IMR-90 (cell line): Measurements from ENCODE around the gene CCDC88C.
"Not testable (repeated sequence)": the region's sequence is repeated elsewhere in the genome, so short reads cannot be mapped to it uniquely, and the experiment has no call there.

Experiments
- BHLHE40 ChIP-seq: fragments of 150-350 bp; IDR thresholded peaks from 2 replicates; pipeline ENCODE4 v1.6.1; 2016; ENCODE audit warnings: mild to moderate bottlenecking, low read depth, low read length
- CEBPB ChIP-seq: IDR thresholded peaks from 2 replicates; pipeline ENCODE4 v1.6.1; 2012; ENCODE audit warnings: low read depth, low read length, improper control_type of control experiment
- ELK1 ChIP-seq: fragments of 150-350 bp; IDR thresholded peaks from 2 replicates; pipeline ENCODE4 v1.6.1; 2016; ENCODE audit warnings: low read depth, mild to moderate bottlenecking, low read length, moderate library complexity, borderline replicate concordance
- MAFK ChIP-seq: IDR thresholded peaks from 2 replicates; pipeline ENCODE4 v1.6.1; 2012; ENCODE audit warnings: low read depth, low read length, improper control_type of control experiment
- MAZ ChIP-seq: IDR thresholded peaks from 2 replicates; pipeline ENCODE4 v1.6.1; 2012; ENCODE audit warnings: low read depth, mild to moderate bottlenecking, low read length, improper control_type of control experiment, moderate library complexity, borderline replicate concordance
- MXI1 ChIP-seq: IDR thresholded peaks from 2 replicates; pipeline ENCODE4 v1.6.1; 2012; ENCODE audit warnings: low read depth, mild to moderate bottlenecking, low read length, moderate library complexity, borderline replicate concordance
- NFE2L2 ChIP-seq: fragments of 150-350 bp; IDR thresholded peaks from 2 replicates; pipeline ENCODE4 v1.6.1; 2016; ENCODE audit warnings: low read depth, mild to moderate bottlenecking, low read length
- POLR2A ChIP-seq: IDR thresholded peaks from 2 replicates; pipeline ENCODE4 v1.6.1; 2012; ENCODE audit warnings: mild to moderate bottlenecking, low read depth, low read length
- RAD21 ChIP-seq: IDR thresholded peaks from 2 replicates; pipeline ENCODE4 v1.6.1; 2012; ENCODE audit warnings: low read length, improper control_type of control experiment
- RFX5 ChIP-seq: IDR thresholded peaks from 2 replicates; pipeline ENCODE4 v1.8.0; 2012; ENCODE audit warnings: low read depth, mild to moderate bottlenecking, low read length, moderate library complexity
- USF2 ChIP-seq: fragments of 150-350 bp; IDR thresholded peaks from 2 replicates; pipeline ENCODE4 v1.6.1; 2017; ENCODE audit warnings: mild to moderate bottlenecking, antibody characterized with exemption, low read length, low read depth
- TF ChIP-seq, protein P1 (sequence below): conservative IDR thresholded peaks from 2 replicates; pipeline ENCODE4 v1.5.1; 2012; ENCODE audit warnings: mild to moderate bottlenecking, low read depth, low read length, improper control_type of control experiment

DNA sequence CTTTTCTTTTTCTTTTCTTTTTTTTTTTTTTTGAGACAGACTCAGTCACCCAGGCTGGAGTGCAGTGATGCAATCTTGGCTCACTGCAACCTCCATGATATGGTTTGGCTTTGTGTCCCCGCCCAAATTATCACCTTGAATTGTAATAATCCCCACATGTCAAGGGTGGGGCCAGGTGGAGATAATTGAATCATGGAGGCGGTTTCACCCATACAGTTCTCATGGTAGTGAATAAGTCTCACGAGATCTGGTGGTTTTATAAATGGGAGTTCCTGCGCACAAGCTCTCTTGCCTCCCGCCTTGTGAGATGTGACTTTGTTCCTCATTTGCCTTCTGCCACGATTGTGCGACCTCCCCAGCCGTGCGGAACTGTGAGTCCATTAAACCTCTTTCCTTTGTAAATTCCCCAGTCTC, 7.9 kb upstream of the CCDC88C start:
- TF ChIP-seq, protein P1, sequence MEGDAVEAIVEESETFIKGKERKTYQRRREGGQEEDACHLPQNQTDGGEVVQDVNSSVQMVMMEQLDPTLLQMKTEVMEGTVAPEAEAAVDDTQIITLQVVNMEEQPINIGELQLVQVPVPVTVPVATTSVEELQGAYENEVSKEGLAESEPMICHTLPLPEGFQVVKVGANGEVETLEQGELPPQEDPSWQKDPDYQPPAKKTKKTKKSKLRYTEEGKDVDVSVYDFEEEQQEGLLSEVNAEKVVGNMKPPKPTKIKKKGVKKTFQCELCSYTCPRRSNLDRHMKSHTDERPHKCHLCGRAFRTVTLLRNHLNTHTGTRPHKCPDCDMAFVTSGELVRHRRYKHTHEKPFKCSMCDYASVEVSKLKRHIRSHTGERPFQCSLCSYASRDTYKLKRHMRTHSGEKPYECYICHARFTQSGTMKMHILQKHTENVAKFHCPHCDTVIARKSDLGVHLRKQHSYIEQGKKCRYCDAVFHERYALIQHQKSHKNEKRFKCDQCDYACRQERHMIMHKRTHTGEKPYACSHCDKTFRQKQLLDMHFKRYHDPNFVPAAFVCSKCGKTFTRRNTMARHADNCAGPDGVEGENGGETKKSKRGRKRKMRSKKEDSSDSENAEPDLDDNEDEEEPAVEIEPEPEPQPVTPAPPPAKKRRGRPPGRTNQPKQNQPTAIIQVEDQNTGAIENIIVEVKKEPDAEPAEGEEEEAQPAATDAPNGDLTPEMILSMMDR: not testable (repeated sequence)
- not testable (repeated sequence) for TF ChIP-seq POLR2A, RAD21, CEBPB, NFE2L2, RFX5, MAFK, BHLHE40, MXI1, USF2, ELK1, MAZ
